Cardiac fibroblast (primary cell): Measurements from ENCODE around the gene KIF20A.
A peak's percentile ranks its signal among the peaks of the same experiment; 100 is the strongest.

Experiments
- DNase-seq, 2 donors: peaks; one replicate each; pipeline versions ENCODE4 v3.0.0 to v3.0.0-alpha.2; 2010; ENCODE audit warnings: low read depth in 2 of 2
- H3K4me3 ChIP-seq, 2 donors: replicated peaks in 1 of 2; 1 replicate in 1 of 2; 2 replicates in 1 of 2; pipeline ENCODE4 v1.5.1; 2011; ENCODE audit warnings: low read depth in 2 of 2, low read length in 2 of 2, mild to moderate bottlenecking in 2 of 2, moderate library complexity in 1 of 2
- TF ChIP-seq, protein P1 (sequence below): IDR thresholded peaks from one replicate; pipeline ENCODE4 v1.5.1; 2011; ENCODE audit warnings: low read depth, mild to moderate bottlenecking, low read length, inconsistent platforms

The KIF20A gene

DNA sequence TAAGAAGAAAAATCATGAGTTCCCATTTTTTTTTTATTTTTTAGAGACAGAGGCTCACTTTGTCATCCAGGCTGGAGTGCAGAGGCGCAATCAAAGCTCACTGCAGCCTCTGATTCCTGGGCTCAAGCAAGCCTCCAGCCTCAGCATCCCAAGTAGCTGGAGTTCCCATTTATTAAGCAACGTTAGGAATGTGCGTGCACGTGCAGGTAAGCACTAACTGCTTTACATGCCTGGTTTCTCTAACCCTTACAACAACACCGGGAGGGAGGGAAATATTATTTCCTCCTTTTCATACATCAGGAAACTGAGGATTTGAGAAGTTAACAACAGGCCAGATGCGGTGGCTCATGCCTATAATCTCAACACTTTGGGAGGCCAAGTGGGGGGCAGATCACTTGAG lies 50.5 kb downstream of the KIF20A start:
- DNase-seq: no peak
- H3K4me3 ChIP-seq: no peak overlapping the region
- TF ChIP-seq, protein P1, sequence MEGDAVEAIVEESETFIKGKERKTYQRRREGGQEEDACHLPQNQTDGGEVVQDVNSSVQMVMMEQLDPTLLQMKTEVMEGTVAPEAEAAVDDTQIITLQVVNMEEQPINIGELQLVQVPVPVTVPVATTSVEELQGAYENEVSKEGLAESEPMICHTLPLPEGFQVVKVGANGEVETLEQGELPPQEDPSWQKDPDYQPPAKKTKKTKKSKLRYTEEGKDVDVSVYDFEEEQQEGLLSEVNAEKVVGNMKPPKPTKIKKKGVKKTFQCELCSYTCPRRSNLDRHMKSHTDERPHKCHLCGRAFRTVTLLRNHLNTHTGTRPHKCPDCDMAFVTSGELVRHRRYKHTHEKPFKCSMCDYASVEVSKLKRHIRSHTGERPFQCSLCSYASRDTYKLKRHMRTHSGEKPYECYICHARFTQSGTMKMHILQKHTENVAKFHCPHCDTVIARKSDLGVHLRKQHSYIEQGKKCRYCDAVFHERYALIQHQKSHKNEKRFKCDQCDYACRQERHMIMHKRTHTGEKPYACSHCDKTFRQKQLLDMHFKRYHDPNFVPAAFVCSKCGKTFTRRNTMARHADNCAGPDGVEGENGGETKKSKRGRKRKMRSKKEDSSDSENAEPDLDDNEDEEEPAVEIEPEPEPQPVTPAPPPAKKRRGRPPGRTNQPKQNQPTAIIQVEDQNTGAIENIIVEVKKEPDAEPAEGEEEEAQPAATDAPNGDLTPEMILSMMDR: no peak

DNA sequence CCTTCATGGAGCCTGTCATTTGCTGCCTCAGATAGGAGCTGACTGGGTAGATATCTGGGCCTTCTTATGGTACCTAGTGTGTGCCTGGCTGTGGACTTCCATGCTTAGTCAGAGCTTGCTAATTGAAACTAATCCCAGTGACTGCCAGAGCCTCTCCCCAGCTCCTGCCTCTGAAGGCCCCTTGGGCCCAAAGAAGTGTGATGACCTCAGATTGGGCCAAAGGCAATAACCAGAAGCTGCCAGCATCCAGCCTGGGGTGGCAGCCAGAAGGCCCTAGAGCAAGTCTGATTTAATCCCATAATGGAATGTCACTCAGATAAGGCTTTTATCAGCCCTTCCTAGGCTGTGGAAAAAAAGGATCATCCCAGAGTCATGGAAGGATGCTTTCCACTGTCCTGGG lies 51.3 kb downstream of the KIF20A start:
- no peak overlapping the region for H3K4me3 ChIP-seq
- peak; percentile 45 to 60 for DNase-seq
- TF ChIP-seq, protein P1: no peak

DNA sequence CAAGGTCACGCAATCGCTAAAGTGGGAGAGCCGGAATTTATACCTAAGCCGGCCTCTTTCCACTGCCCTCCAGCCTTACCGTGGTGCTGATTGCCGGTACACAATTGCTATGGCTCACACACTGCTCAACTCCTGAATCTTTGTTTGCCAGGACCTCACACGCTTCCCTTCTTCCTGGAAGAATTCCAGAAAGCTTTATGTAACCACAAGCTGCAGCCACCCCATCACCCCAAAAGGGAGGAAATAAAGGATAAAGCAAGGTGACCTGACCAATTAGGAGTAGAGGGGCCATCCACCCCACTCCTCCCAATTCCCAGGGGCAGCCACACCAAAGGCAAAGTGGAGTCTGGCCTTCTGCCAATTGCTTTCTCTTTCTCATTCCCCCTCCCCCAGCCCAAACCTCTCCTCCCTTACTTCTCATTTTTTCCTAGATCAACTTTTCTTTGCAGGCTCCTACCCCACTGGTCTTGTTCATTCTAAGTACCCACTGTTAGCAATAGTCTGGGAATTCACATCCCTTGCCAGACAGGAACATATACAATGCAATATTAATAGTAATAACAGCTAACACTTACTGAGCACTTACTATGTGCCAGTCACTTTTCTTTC lies 52.2 kb downstream of the KIF20A start:
- peak; percentile 70 to 71 for DNase-seq
- H3K4me3 ChIP-seq: no peak overlapping the region
- TF ChIP-seq, protein P1: no peak

DNA sequence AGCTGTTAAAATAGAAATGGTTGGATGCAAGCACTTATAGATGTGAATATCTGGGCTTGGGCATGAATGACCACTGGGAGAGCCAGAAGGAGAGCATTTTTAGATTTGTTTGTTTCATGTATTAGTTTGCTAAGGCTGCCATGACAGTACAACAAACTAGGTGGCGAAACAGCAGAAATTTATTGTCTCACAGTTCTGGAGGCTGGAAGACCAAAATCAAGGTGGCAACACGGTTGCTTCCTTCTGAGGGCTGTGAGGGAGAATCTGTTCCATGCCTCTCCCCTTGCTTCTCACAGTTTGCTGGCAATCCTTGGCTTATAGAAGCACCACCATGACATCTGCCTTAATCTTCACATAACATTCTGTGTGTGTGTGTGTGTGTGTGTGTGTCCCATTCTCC lies 54.4 kb downstream of the KIF20A start:
- TF ChIP-seq, protein P1: no peak
- DNase-seq: no peak
- H3K4me3 ChIP-seq: no peak overlapping the region

DNA sequence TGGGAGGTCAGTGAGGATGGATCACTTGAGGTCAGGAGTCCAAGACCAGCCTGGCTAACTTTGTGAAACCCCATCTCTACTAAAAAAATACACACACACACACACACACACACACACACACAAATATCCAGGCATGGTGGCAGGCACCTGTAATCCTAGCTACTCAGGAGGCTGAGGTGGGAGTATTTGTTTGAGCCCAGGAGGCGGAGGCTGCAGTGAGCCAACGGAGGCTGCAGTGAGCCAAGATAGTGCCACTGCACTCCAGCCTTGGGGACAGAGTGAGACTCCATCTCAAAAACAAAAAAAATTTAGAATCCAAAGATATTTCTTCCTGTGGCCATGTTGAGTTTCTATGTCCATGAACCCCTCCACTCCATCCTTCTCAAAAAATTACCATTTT lies 55.7 kb downstream of the KIF20A start:
- TF ChIP-seq, protein P1: no peak
- H3K4me3 ChIP-seq: no peak overlapping the region
- DNase-seq: no peak
